Vagina (tissue), 2 donors: ENCODE data around the gene EYS.

Source experiments
- POLR2A ChIP-seq, 2 donors: fragments of 450-650 bp; IDR thresholded peaks; one replicate each; pipeline ENCODE4 v1.6.1; 2017; ENCODE audit warnings: antibody characterized with exemption in 2 of 2, mild to moderate bottlenecking in 2 of 2, moderate library complexity in 2 of 2
- POLR2AphosphoS5 ChIP-seq, 2 donors: sonication (generic); formaldehyde crosslinking; IDR thresholded peaks; one replicate each; pipeline ENCODE4 v1.9.0; 2017; ENCODE audit warnings: antibody characterized with exemption in 2 of 2, mild to moderate bottlenecking in 2 of 2, low read depth in 1 of 2; ENCODE audit not compliant: insufficient read depth in 1 of 2

- TF ChIP-seq POLR2AphosphoS5 (IDR thresholded peaks at IDR 0.05; ENCODE audit: insufficient read depth in 1 of 2, low read depth in 1 of 2) (no peak), POLR2A (IDR thresholded peaks at IDR 0.05) (no peak)
Measured at GRCh38 chr6:63757826-63758225, 1949.2 kb downstream of the EYS start.
